Keratinocyte (primary cell): Measurements from ENCODE around the gene DIP2C.

Source experiments
- CTCF ChIP-seq, 3 experiments: IDR thresholded peaks in 1 of 3; conservative IDR thresholded peaks in 1 of 3; optimal IDR thresholded peaks in 1 of 3; 2 replicates in 2 of 3; 3 replicates in 1 of 3; pipeline versions ENCODE3 to v1.5.1; 2011; ENCODE audit warnings: low read length in 3 of 3, mild to moderate bottlenecking in 3 of 3, moderate library complexity in 2 of 3, control low read depth in 1 of 3, inconsistent platforms in 1 of 3; ENCODE audit not compliant: insufficient read depth in 2 of 3; ENCODE audit errors: extremely low read depth in 1 of 3
- EZH2 ChIP-seq: IDR thresholded peaks from one replicate; pipeline ENCODE4 v1.6.1; 2012; ENCODE audit warnings: inconsistent platforms, mild to moderate bottlenecking, low read length, moderate library complexity

- TF ChIP-seq EZH2 (no peak), CTCF (optimal IDR thresholded peaks at IDR 0.05 in 1 of 3, IDR thresholded peaks at IDR 0.05 in 1 of 3, conservative IDR thresholded peaks at IDR 0.05 in 1 of 3; ENCODE audit: extremely low read depth in 1 of 3, insufficient read depth in 2 of 3, low read length in 3 of 3) (no peak)
Measured at GRCh38 chr10:543131-543530, 146.3 kb downstream of the DIP2C start.
